Measurements from ENCODE around the gene PRR7.
A peak's percentile ranks its signal among the peaks of the same experiment; 100 is the strongest.

The PRR7 gene

DNA sequence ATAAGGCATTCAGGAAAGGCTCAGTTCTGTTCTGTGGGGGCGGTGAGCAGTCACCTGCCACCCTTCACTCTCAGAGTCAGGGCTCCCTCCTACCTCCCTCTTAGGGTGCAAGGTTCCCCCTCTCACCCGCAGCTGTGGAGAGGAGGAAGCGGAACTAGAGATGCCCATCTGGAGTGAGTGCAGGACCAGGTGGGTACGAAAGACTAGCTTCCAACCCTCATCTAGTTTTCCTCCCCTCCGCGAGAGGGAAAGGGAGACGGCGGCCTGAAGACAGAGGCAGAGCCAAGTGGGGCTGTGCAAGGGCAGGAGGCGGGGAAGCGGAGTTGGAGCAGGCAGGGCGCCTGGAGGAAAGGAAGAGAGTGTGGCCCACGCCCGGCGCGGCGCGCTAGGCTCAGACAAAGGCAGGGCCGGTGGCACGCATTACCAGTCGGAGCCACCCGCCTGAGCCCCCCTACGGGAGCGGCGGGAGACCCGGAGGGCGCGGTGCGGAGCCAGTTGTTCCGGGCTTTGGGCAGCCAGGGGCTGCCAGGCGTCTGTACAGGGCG lies 7.3 kb downstream of the PRR7 start:
- no peak for DNase-seq

- peak; percentile 89 for DNase-seq
Measured at GRCh38 chr5:177454397-177455035, 7.9 kb downstream of the PRR7 start.

DNA sequence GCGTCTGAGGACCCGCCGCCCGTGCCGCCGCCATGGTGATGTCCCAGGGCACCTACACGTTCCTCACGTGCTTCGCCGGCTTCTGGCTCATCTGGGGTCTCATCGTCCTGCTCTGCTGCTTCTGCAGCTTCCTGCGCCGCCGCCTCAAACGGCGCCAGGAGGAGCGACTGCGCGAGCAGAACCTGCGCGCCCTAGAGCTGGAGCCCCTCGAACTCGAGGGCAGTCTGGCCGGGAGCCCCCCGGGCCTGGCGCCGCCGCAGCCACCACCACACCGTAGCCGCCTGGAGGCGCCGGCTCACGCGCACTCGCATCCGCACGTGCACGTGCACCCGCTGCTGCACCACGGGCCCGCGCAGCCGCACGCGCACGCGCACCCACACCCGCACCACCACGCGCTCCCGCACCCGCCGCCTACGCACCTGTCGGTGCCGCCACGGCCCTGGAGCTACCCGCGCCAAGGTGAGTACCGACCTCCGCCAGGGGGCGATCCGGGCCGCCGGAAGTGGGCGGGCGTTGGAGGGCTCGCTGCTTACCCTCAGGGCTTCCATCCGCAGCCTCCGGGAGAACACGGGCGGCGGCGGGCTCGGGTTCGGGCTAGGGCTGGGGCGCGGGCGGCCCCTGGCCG lies 8.5 kb downstream of the PRR7 start:
- peak; percentile 88 for DNase-seq

- peak; percentile 89 for DNase-seq
Measured at GRCh38 chr5:177455661-177456590, 9.3 kb downstream of the PRR7 start.

DNA sequence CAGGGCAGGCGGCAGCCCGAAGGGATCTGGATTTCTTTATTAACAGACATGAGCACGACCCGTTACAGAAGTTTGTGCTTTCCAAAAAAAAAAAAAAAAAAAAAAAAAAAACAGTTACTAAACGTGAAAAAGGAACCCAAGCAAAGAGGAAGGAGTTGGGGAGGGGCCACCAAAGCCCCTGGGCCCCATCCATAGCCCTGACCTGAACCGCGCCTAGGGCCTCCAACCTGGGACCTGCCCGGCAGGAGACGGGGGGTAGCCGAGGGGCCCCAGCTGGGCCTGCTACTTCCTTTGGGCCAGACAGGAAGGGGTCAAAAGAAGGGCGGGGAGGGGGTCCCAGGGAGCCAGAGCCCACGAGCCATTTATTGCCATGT lies 10.0 kb downstream of the PRR7 start:
- no peak for DNase-seq

DNA sequence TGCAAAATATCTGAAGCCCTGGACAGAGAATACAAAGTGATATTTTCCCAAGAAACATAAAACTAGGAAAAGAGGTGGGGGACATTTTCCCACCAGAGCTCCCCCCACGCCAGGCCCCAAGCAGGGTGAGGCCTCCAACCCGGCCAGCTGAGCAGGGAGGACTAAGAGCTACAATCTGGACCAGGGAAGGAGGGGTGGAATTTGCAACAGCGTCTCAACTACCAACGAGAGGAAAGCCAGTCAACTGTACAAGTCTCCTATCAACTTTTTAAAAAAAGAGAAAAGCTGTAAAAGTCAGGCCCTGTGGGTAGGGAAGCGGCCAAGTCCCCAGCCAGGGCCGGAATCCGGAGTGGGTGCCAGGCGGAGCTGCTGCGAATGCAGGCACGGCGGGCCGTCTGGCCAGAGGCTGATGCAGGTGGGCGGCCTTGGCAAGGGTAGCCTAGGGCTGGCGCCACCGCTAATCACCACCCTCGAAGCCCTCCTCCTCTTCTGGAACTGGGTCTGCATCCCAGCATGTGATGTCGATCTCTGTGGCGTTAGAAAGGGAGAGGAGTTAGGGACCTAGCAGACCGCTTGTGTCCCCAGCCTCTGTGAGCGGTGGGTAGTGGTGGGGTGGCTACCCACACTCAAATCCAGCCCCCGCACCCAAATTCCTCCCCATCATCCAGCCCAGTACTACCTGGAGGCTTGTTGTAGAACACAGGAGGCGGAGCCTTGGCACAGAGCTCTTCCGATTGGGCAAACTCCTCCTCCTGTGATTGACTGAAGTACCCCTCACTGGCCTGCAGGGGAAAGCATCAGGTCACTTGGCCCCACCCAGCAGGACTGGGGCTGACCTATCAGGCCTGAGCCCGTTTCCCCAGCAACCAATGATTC lies 10.6 kb downstream of the PRR7 start:
- no peak for DNase-seq

DNA sequence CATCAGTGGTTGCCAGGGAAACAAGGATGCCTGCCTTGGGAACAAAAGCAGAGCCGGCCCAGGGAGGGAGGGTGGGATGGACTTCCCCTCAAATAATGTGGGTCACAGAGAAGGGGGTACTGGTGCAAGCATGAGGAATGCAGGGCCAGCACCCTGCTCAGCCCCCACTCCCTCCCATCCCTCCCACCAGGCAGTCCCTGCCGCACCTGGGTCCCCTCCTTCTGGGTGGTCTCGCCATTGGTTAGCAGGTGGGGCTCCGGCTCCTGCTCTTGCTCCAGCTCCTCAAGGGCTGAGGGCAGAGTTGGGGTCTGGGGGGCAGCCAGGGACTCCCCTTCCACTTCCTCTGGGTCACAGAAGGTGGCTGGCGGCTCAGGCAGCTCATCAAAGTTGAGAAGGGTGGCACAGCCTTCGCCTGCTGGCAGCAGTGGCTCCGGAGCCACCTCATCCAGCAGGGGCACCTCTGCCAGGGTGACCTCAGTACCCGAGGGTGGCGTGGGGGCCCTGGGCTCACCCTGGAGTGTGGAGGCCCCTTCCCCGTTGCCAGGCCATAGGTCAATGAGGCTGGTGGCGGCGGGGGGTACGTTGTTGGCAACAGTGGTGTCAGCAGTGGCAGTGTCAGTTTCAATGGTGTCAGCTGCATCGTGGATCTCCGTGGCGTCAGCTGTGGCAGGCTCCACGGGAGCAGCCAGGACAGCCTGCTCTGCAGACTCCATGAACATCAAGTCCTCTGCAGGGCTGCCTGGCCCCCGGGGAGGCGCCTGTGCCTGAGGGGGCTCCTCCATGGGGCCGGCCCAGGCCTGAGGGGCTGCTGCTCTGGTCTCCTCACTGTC lies 11.5 kb downstream of the PRR7 start:
- DNase-seq: no peak

DNA sequence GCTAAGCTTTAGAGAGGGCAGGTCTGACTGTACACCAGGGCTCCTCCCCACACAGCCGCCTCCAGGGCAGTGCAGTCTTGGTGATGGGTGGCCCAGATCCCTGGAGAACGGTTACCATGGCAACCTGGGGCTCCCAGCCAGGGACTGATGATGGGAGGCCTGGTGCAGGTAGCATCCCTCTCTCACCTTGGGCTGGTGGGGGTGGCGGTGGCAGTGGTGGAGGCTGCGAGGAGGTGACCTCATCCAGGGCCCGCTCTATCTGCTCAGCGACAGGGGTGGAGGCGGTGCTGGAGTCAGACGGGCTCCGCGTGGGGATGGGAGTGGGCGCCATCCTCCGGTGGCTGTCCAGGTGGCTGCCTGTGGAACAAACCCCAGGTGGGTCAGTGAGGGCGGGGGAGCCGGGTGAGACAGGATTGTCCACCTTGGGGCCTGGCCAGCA lies 12.3 kb downstream of the PRR7 start:
- DNase-seq: no peak

DNA sequence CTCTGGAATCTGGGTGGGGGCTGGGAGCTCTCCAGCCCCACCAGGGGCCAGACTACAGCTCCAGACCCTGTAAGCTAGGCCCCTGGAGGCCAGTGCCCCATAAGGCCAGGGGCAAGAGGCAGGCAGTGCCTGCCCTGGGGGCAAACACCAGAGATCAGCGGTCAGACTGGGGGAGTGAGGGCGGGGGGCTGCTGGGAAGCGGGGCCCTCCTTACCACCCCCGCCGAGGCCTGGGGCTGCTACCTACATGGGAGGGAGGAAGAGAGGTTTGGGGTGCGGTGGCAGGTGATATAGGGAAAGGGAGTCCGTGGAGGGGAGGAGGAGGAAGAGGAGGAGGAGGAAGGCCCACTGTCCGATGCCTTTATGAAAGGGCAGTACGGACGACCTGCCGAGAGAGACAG lies 12.7 kb downstream of the PRR7 start:
- DNase-seq: no peak

- DNase-seq: no peak
Measured at GRCh38 chr5:177459819-177460628, 13.4 kb downstream of the PRR7 start.

DNA sequence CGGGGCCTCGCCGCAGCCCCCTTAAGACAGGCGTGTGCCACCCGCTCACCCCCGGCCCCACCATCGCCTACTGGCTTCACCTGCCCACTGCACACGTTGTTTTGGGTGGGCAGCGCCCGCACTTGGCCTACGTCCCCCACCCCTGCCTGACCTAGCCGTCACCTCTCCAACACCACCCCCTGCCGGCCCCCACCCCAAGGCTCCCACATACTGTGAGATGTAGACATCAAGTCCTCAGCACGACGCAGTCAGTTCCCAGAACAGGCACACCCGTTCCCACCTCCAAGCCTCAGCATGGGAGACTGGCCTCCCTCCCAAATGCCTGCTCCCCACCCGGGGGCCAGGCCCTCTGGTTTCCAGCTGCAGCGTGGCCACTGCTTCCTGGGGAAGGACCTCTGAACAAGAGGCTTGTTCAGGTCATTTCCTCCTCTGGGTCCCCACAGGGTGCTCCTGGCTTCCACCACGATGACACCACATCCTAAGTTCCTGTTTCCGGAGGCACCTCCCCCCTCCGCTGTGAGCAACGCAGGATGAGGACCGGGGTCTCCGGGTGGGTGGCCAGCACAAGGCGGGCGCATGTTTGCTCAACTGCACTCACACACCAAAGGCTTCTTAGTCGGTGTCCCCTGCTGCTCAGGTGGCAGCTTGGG lies 15.5 kb downstream of the PRR7 start:
- DNase-seq: no peak

GRCh38 chr5:177465044-177465443 lies 18.4 kb downstream of the PRR7 start:
- no peak for DNase-seq

DNA sequence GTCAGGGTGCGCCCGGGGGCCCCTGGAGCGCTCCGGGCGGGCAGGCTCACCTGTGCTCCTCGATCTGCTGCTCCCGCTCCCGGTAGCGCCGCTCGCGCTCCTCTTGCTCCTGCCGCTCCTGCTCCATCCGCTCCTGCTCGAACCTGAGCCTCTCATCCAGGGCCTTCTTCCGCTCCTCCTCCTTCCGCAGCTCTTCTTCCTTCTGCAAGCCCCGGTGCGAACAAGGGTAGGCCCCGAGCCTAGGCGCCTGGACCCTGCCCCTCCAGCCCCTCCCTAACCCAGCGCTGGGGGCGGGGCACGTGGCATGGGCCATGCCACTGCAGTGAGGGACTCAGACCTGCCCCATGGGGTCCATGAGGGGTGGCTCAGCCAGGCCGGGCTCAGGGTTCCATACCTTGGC lies 20.2 kb downstream of the PRR7 start:
- no peak for DNase-seq

DNA sequence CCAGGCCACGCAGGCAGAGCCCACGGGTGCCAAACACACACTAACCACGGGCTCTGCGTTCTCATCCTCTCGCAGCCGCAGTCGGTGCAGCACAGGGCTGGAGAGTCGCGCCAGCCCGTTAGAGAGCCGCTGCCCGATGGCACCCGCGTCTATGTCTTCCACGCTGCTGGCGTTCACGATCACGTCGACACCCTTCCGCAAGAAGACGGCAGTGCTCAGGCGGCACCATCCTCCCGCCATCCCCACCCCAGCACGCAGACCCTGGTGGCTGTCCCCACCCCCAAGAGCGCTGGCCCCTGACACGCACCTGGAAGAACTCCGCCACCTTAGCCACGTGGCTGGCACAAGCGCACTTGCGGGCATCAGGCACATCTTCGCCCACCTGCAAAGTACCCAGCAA lies 20.8 kb downstream of the PRR7 start:
- DNase-seq: no peak

DNA sequence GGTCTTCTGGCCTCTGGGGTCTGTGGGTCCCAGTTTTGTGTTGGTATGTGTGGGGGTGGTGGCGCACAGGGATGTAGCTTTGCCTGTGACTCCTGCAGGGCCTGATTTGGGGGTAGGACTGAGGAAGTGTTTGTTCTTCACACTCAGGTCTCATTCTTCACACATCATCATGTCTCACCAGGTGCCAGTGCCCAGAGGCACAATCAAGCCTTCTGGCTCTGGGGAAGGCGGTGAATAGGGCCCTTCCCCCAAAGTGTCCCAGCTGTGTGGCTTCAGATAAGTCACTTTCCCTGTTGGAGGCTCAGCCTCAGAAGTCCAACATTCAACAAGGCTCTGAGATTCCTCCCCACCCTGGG lies 21.7 kb downstream of the PRR7 start:
- DNase-seq: no peak

- no peak for DNase-seq
Measured at GRCh38 chr5:177468685-177469628, 22.3 kb downstream of the PRR7 start.

DNA sequence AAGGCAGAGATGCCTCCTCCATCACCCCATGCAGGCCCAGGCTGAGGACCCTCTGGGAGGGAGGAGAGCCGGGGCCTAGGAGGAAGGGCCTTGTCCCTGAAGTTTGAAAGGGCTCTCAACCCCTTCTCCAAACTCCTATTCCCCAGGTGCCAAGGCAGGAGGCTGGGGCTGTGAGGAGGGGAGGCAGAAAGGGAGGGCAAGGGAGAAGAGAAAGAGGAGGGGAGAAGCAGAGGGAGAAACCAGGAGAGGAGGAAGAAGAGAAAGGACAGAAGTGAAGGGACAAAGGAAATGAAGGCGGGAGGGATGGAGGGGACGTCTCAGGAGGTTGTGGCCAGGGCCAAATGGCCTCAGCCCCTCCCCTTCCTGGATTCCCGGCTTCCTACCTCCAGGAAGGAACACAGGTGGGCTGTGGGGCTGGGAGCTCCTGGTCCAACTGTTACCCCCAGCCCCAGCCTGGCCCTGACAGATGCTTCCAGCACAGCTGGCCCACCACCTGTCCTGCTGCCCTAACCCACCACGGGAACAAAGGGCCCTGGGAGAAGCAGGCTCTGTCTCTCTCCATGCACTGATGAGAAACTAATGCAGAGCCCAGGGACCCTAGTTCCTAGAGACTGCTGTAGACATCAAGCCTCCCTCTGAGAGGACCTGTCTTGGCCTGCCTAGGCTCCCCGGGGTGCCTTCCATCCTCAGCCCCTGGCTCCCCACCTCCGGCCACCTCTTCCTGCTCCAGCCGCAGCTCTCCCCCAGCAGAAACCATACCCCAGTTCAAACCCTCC lies 23.3 kb downstream of the PRR7 start:
- no peak for DNase-seq
